Measurements from ENCODE around the gene CACNA1C.
"Not testable (repeated sequence)": the region's sequence is repeated elsewhere in the genome, so short reads cannot be mapped to it uniquely, and the experiment has no call there.

Gene CACNA1C

GRCh38 chr12:2487278-2487677 lies 434.5 kb downstream of the CACNA1C start:
- no peak for DNase-seq (ENCODE audit: low read depth)

GRCh38 chr12:2488131-2488530 lies 435.3 kb downstream of the CACNA1C start:
- DNase-seq (ENCODE audit: low read depth), result no peak

GRCh38 chr12:2488596-2488995 lies 435.8 kb downstream of the CACNA1C start:
- no peak for DNase-seq (ENCODE audit: low read depth)

- no peak for DNase-seq (ENCODE audit: low read depth)
These were observed 436.5 kb downstream of the CACNA1C start for GRCh38 chr12:2489275-2489674.

GRCh38 chr12:2490831-2491230 lies 438.0 kb downstream of the CACNA1C start:
- no peak for DNase-seq (ENCODE audit: low read depth)

GRCh38 chr12:2491349-2491748 lies 438.6 kb downstream of the CACNA1C start:
- DNase-seq (ENCODE audit: low read depth), result not testable (repeated sequence)

- no peak for DNase-seq (ENCODE audit: low read depth)
These were observed 439.4 kb downstream of the CACNA1C start for GRCh38 chr12:2492236-2492635.

- DNase-seq (ENCODE audit: low read depth), result no peak
These were observed 440.3 kb downstream of the CACNA1C start for GRCh38 chr12:2493086-2493485.

- DNase-seq (ENCODE audit: low read depth), result no peak
These were observed 441.9 kb downstream of the CACNA1C start for GRCh38 chr12:2494486-2495192.

GRCh38 chr12:2495417-2496112 lies 442.8 kb downstream of the CACNA1C start:
- no peak for DNase-seq (ENCODE audit: low read depth)

- DNase-seq (ENCODE audit: low read depth), result no peak
These were observed 446.2 kb downstream of the CACNA1C start for GRCh38 chr12:2498964-2499500.

- no peak for DNase-seq (ENCODE audit: low read depth)
These were observed 448.8 kb downstream of the CACNA1C start for GRCh38 chr12:2501464-2502191.

- DNase-seq (ENCODE audit: low read depth), result no peak
These were observed 450.2 kb downstream of the CACNA1C start for GRCh38 chr12:2503036-2503435.

GRCh38 chr12:2503762-2504161 lies 451.0 kb downstream of the CACNA1C start:
- no peak for DNase-seq (ENCODE audit: low read depth)

GRCh38 chr12:2504577-2504976 lies 451.8 kb downstream of the CACNA1C start:
- no peak for DNase-seq (ENCODE audit: low read depth)

- DNase-seq (ENCODE audit: low read depth), result no peak
These were observed 455.0 kb downstream of the CACNA1C start for GRCh38 chr12:2507814-2508213.

GRCh38 chr12:2509137-2509536 lies 456.4 kb downstream of the CACNA1C start:
- DNase-seq (ENCODE audit: low read depth), result no peak

- DNase-seq (ENCODE audit: low read depth), result no peak
These were observed 457.3 kb downstream of the CACNA1C start for GRCh38 chr12:2510045-2510444.

GRCh38 chr12:2513141-2514037 lies 460.6 kb downstream of the CACNA1C start:
- no peak for DNase-seq (ENCODE audit: low read depth)

- no peak for DNase-seq (ENCODE audit: low read depth)
These were observed 461.2 kb downstream of the CACNA1C start for GRCh38 chr12:2514038-2514340.

- no peak for DNase-seq (ENCODE audit: low read depth)
These were observed 468.0 kb downstream of the CACNA1C start for GRCh38 chr12:2520722-2521246.

GRCh38 chr12:2523317-2523716 lies 470.5 kb downstream of the CACNA1C start:
- no peak for DNase-seq (ENCODE audit: low read depth)

Data from stimulated activated CD8-positive, alpha-beta memory T cell treated with anti-CD3 and anti-CD28 coated beads, Interleukin-15, amount 100 ng/mL, for 24 hours (primary cell).